HepG2 (cell line): ENCODE measurements around the gene PCBD2. TPM values are rescaled to one million over a fixed set of nuclear protein-coding genes. Genes with fewer than 3 reads are reported as not detected.

Source experiments
- ATAC-seq: fragments of 200-7000 bp; cut with Tn5 transposase; 3 replicates; pipeline ENCODE4 v1.9.1; 2020; ENCODE audit warnings: mild to moderate bottlenecking, moderate library complexity
- BruUV-seq: library from RNA; stranded (reverse); fragments of 400-500 nt; replicated peaks from 2 replicates; lab custom pipeline; 2021; lab: Mats Ljungman, UMichigan
- CTCF ChIA-PET: fragments of 300-600 bp; formaldehyde crosslinking; extraction: SDS; loops from one replicate; lab custom pipeline; 2021; ENCODE audit warnings: low total read pairs, inconsistent platforms, low intra/inter-chr PET ratio; lab: Yijun Ruan, JAX
- POLR2A ChIA-PET: fragments of 350-600 bp; sonication (Branson Sonifier 250); formaldehyde crosslinking; loops from one replicate; lab custom pipeline; 2020; ENCODE audit warnings: antibody characterized with exemption, inconsistent platforms; lab: Yijun Ruan, JAX
- DNase-seq: peaks from one replicate; pipeline ENCODE4 v3.0.0-alpha.2; 2015; ENCODE audit warnings: low spot score
- FAIRE-seq: peaks from 3 replicates; lab custom pipeline; 2011; peaks lifted over from hg19 to GRCh38; lab: Jason Lieb, UNC
- H2AFZ ChIP-seq: one replicate; pipeline ENCODE4 v1.6.1; 2011; ENCODE audit warnings: low read length, inconsistent platforms
- H3K27ac ChIP-seq: fragments of 300-600 bp; 3 replicates; pipeline ENCODE4 v1.8.0; 2011; ENCODE audit warnings: mixed run types, mild to moderate bottlenecking, mixed read lengths, low read length, inconsistent platforms; ENCODE audit not compliant: insufficient read depth; ENCODE audit errors: extremely low read length
- H3K27me3 ChIP-seq, 2 experiments: fragments of 200-600 bp in 1 of 2; 2 replicates in 1 of 2; 3 replicates in 1 of 2; pipeline versions ENCODE4 v1.6.0 to v1.8.0; 2011; ENCODE audit warnings: low read length in 2 of 2, mild to moderate bottlenecking in 2 of 2, moderate library complexity in 2 of 2, inconsistent platforms in 1 of 2; ENCODE audit not compliant: insufficient read depth in 2 of 2, control insufficient read depth in 1 of 2
- H3K36me3 ChIP-seq, 2 experiments: fragments of 200-600 bp in 1 of 2; replicated peaks in 1 of 2; 2 replicates in 1 of 2; 3 replicates in 1 of 2; pipeline versions ENCODE4 v1.5.1 to v1.8.0; 2011; ENCODE audit warnings: low read length in 2 of 2, inconsistent platforms in 1 of 2; ENCODE audit not compliant: insufficient read depth in 2 of 2, control insufficient read depth in 1 of 2
- H3K4me1 ChIP-seq: 2 replicates; pipeline ENCODE4 v1.5.1; 2012; ENCODE audit warnings: low read length, inconsistent platforms; ENCODE audit not compliant: insufficient read depth
- H3K4me2 ChIP-seq: 2 replicates; pipeline ENCODE4 v1.6.0; 2011; ENCODE audit warnings: low read depth, low read length, inconsistent platforms
- H3K4me3 ChIP-seq, 3 experiments: fragments of 200-600 bp in 1 of 3; sonication (generic), shearing (Covaris generic) in 1 of 3; replicated peaks in 1 of 3; 2 replicates each; pipeline ENCODE4 v1.5.1; 2011 to 2016; ENCODE audit warnings: low read length in 3 of 3, inconsistent platforms in 2 of 3, low read depth in 2 of 3, mild to moderate bottlenecking in 2 of 3, control low read depth in 1 of 3, mixed read lengths in 1 of 3; ENCODE audit not compliant: insufficient read depth in 1 of 3
- H3K79me2 ChIP-seq: one replicate; pipeline ENCODE4 v1.6.1; 2011; ENCODE audit warnings: low read length, inconsistent platforms; ENCODE audit not compliant: insufficient read depth
- H3K9ac ChIP-seq: 2 replicates; pipeline ENCODE4 v1.6.0; 2011; ENCODE audit warnings: mild to moderate bottlenecking, low read depth, low read length, inconsistent platforms; ENCODE audit not compliant: insufficient read depth
- H3K9me3 ChIP-seq: 2 replicates; pipeline ENCODE4 v1.5.1; 2012; ENCODE audit warnings: mild to moderate bottlenecking, low read length
- H4K20me1 ChIP-seq: 2 replicates; pipeline ENCODE4 v1.6.0; 2011; ENCODE audit warnings: inconsistent platforms, mild to moderate bottlenecking, low read length, moderate library complexity; ENCODE audit not compliant: insufficient read depth
- ARID5B ChIP-seq: IDR thresholded peaks from 2 replicates; pipeline ENCODE4 v1.4.0; 2020; ENCODE audit warnings: mild to moderate bottlenecking, missing genetic modification reagents
- CENPBD1 ChIP-seq: sonication (generic); formaldehyde crosslinking; IDR thresholded peaks from 2 replicates; pipeline ENCODE4 v1.8.0; 2022; ENCODE audit warnings: missing genetic modification reagents, low read depth, mild to moderate bottlenecking, borderline replicate concordance
- HMG20A ChIP-seq: IDR thresholded peaks from 2 replicates; pipeline ENCODE4 v1.6.1; 2016; ENCODE audit warnings: borderline replicate concordance
- MYNN ChIP-seq: sonication (generic); formaldehyde crosslinking; IDR thresholded peaks from 2 replicates; pipeline ENCODE4 v1.4.0; 2020; ENCODE audit warnings: mild to moderate bottlenecking, low read depth, missing genetic modification reagents
- NFYB ChIP-seq: sonication (generic); formaldehyde crosslinking; IDR thresholded peaks from 2 replicates; pipeline ENCODE4 v1.4.0; 2020; ENCODE audit warnings: missing genetic modification reagents
- SP2 ChIP-seq: sonication (generic); formaldehyde crosslinking; IDR thresholded peaks from 2 replicates; pipeline ENCODE4 v1.5.1; 2020; ENCODE audit warnings: mild to moderate bottlenecking, missing genetic modification reagents
- STAT5B ChIP-seq: sonication (generic); formaldehyde crosslinking; IDR thresholded peaks from 2 replicates; pipeline ENCODE4 v1.4.0; 2020; ENCODE audit warnings: missing genetic modification reagents
- ZFY ChIP-seq: sonication (generic); formaldehyde crosslinking; IDR thresholded peaks from 2 replicates; pipeline ENCODE4 v1.4.0; 2020; ENCODE audit warnings: missing genetic modification reagents
- ZKSCAN5 ChIP-seq: sonication (generic); formaldehyde crosslinking; IDR thresholded peaks from 2 replicates; pipeline ENCODE4 v1.5.1; 2020; ENCODE audit warnings: mild to moderate bottlenecking, missing genetic modification reagents
- ZNF331 ChIP-seq: sonication (generic); formaldehyde crosslinking; IDR thresholded peaks from 2 replicates; pipeline ENCODE4 v1.4.0; 2020; ENCODE audit warnings: missing genetic modification reagents
- ZNF333 ChIP-seq: sonication (generic); formaldehyde crosslinking; IDR thresholded peaks from 2 replicates; pipeline ENCODE4 v1.4.0; 2020; ENCODE audit warnings: mild to moderate bottlenecking, missing genetic modification reagents, borderline replicate concordance
- ZNF460 ChIP-seq: sonication (generic); formaldehyde crosslinking; IDR thresholded peaks from 2 replicates; pipeline ENCODE4 v1.5.1; 2020; ENCODE audit warnings: missing genetic modification reagents, mild to moderate bottlenecking, borderline replicate concordance
- ZNF468 ChIP-seq: sonication (generic); formaldehyde crosslinking; IDR thresholded peaks from 2 replicates; pipeline ENCODE4 v1.8.0; 2022; ENCODE audit warnings: mild to moderate bottlenecking, moderate library complexity, missing genetic modification reagents
- WGBS: methylation state at CpG from one replicate; pipeline ENCODE4 v1.1.6; 2017; ENCODE audit warnings: low lambda C conversion rate; 5-methylcytosine and 5-hydroxymethylcytosine counted together
- in situ Hi-C: cut with HindIII; loops from 2 replicates; pipeline ENCODE4 v1.10.0; 2017; ENCODE audit warnings: low pct_unique_long_range_greater_than_20kb; ENCODE audit not compliant: extremely low pct_ligation_motif_present
- intact Hi-C: fragments of 100-400 bp; cut with micrococcal nuclease; formaldehyde crosslinking; loops from one replicate; pipeline ENCODE4 v1.10.0; 2022; ENCODE audit not compliant: unreplicated experiment
- polyA plus RNA-seq, 8 experiments: library from polyadenylated mRNA; depleted of rRNA in 3 of 8; stranded (reverse) in 7 of 8; unstranded in 1 of 8; fragments of >200 nt; fragmentation: Illumina TruSeq in 4 of 8; extraction: Trizol in 4 of 8; gene quantifications; 2 replicates each; pipeline versions ENCODE4 v1.2.1 to v1.2.3, GENCODE V29; 2011 to 2016; ENCODE audit warnings: low read depth in 4 of 8, missing spikeins in 1 of 8, mixed read lengths in 1 of 8; ENCODE audit not compliant: insufficient read depth in 1 of 8
- total RNA-seq, 5 experiments: library from RNA; depleted of rRNA; stranded (reverse); fragments of >200 nt; fragmentation: Illumina TruSeq; extraction: Trizol; gene quantifications; 2 replicates each; pipeline ENCODE4 v1.2.3, GENCODE V29; 2016; ENCODE audit warnings: low read depth in 1 of 5

PCBD2 gene
- total and polyA plus RNA-seq, 2 of the 13 experiments (the other 11 are each of a cell fraction or from before 2014, with no cell fraction given) = 5.5 to 12.0 TPM

DNA sequence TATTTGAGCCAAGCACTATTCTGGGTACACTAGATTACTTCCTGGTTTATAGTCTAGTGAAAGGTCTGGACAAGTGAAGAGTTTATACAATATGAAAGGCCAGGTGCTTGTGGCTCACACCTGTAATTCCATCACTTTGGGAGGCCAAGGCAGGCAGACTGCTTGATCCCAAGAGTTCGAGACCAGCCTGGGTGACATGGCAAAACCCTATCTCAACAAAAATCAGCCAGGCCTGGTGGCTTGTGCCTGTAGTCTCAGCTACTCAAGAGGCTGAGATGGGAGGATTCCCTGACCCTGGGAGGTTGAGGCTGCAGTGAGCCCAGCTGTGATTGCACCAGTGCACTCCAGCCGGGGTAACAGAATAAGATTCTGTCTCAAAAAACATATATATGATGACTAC, 40.2 kb upstream of the PCBD2 start:
- H2AFZ ChIP-seq = no peak overlapping the region
- peaks cover 0 to 1% of the 10 kb centered on the region in 2 experiments; a peak in 1 of 5 replicates for H3K36me3 ChIP-seq
- TF ChIP-seq ZNF460 (no peak), ARID5B (CRISPR knock-in tag) (no peak), ZKSCAN5 (CRISPR knock-in tag) (no peak), CENPBD1 (CRISPR knock-in tag) (no peak), ZNF331 (CRISPR knock-in tag) (no peak), ZNF333 (CRISPR knock-in tag) (no peak), STAT5B (CRISPR knock-in tag) (no peak), HMG20A (CRISPR knock-in tag) (no peak), MYNN (no peak), ZNF468 (CRISPR knock-in tag) (no peak), SP2 (CRISPR knock-in tag) (no peak), NFYB (CRISPR knock-in tag) (no peak), ZFY (CRISPR knock-in tag) (no peak)
- H3K4me1 ChIP-seq = 0 out of 2 replicates have a peak, but pooled peaks cover 7% of the 10 kb centered on the region
- no peaks in the 10 kb centered on the region for H4K20me1 ChIP-seq
- FAIRE-seq = no peak
- ChIA-PET POLR2A (interaction anchor here (1.6 kb wide), 1 partner anchor 19 kb away, joined by 5 read pairs; the partner anchor contains the start of gene C5orf24), CTCF (no interaction called here)
- no peaks in the 10 kb centered on the region for H3K9me3 ChIP-seq
- H3K79me2 ChIP-seq = no peaks in the 10 kb centered on the region
- intact Hi-C loops (no loop called here), in situ Hi-C loops (no loop called here)
- BruUV-seq = no TSS peak
- ATAC-seq = no peak; the same call in 2 of the 3 replicates
- no peak overlapping the region for H3K4me2 ChIP-seq
- no peak overlapping the region for H3K9ac ChIP-seq
- no peak overlapping the region for H3K27ac ChIP-seq
- H3K27me3 ChIP-seq = no peaks in the 10 kb centered on the region
- no peak for DNase-seq
- WGBS = 92% methylated on average over 2 of the region's 2 CpGs
- no peak overlapping the region for H3K4me3 ChIP-seq
